K562 (cell line): ENCODE data around the gene CDH18. TPM values are rescaled to one million over a fixed set of nuclear protein-coding genes. Genes with fewer than 3 reads are reported as not detected.

Source experiments
- ATAC-seq: fragments of 200-7000 bp; cut with Tn5 transposase; 3 replicates; pipeline ENCODE4 v1.9.1; 2020; ENCODE audit warnings: moderate library complexity
- BruUV-seq: library from RNA; stranded (reverse); fragments of 400-500 nt; replicated peaks from 2 replicates; lab custom pipeline; 2021; lab: Mats Ljungman, UMichigan
- CTCF ChIA-PET: fragments of 300-600 bp; formaldehyde crosslinking; extraction: SDS; loops from one replicate; lab custom pipeline; 2021; ENCODE audit warnings: low intra/inter-chr PET ratio; lab: Yijun Ruan, JAX
- POLR2A ChIA-PET: fragments of 300-600, 350-650 bp; sonication (Branson Sonifier 250); formaldehyde crosslinking; extraction: SDS; loops from one replicate; lab custom pipeline; 2021; ENCODE audit warnings: antibody characterized with exemption, inconsistent platforms; lab: Yijun Ruan, JAX
- DNase-seq, 4 experiments: peaks; one replicate each; pipeline versions ENCODE4 v3.0.0 to v3.0.0-alpha.2; 2011 to 2018; ENCODE audit warnings: low spot score in 3 of 4, mixed read lengths in 3 of 4; ENCODE audit errors: extremely low read depth in 1 of 4
- FAIRE-seq: peaks from 2 replicates; lab custom pipeline; 2011; peaks lifted over from hg19 to GRCh38; lab: Jason Lieb, UNC
- H2AFZ ChIP-seq: 2 replicates; pipeline ENCODE4 v1.6.0; 2011; ENCODE audit warnings: low read depth, low read length, control low read depth, inconsistent platforms
- H3K27ac ChIP-seq: fragments of 200-600 bp; 3 replicates; pipeline ENCODE4 v1.8.0; 2011; ENCODE audit warnings: low read depth, mild to moderate bottlenecking, control low read depth, inconsistent platforms, low read length, moderate library complexity, mixed read lengths; ENCODE audit errors: extremely low read depth
- H3K27me3 ChIP-seq, 2 experiments: fragments of 300-600 bp in 1 of 2; 2 replicates in 1 of 2; 3 replicates in 1 of 2; pipeline versions ENCODE4 v1.6.0 to v1.8.0; 2011; ENCODE audit warnings: inconsistent platforms in 2 of 2, low read length in 2 of 2, mild to moderate bottlenecking in 1 of 2, mixed read lengths in 1 of 2, moderate library complexity in 1 of 2; ENCODE audit not compliant: control insufficient read depth in 2 of 2, insufficient read depth in 2 of 2
- H3K36me3 ChIP-seq: fragments of 300-600 bp; 3 replicates; pipeline ENCODE4 v1.8.0; 2011; ENCODE audit warnings: mild to moderate bottlenecking, low read length, inconsistent platforms; ENCODE audit not compliant: control insufficient read depth, insufficient read depth
- H3K4me1 ChIP-seq, 2 experiments: fragments of 200-600 bp in 1 of 2; replicated peaks in 1 of 2; 2 replicates in 1 of 2; 3 replicates in 1 of 2; pipeline versions ENCODE4 v1.5.1 to v1.8.0; 2011; ENCODE audit warnings: inconsistent platforms in 2 of 2, low read length in 2 of 2, mild to moderate bottlenecking in 1 of 2, mixed read lengths in 1 of 2, moderate library complexity in 1 of 2; ENCODE audit not compliant: control insufficient read depth in 2 of 2, insufficient read depth in 2 of 2
- H3K4me2 ChIP-seq: 2 replicates; pipeline ENCODE4 v1.6.1; 2011; ENCODE audit warnings: low read length, control low read depth, inconsistent platforms, mixed read lengths; ENCODE audit not compliant: insufficient read depth
- H3K4me3 ChIP-seq: fragments of 200-600 bp; sonication (generic), shearing (Covaris generic); 2 replicates; pipeline ENCODE4 v1.5.1; 2016; ENCODE audit warnings: control low read depth, inconsistent platforms
- H3K79me2 ChIP-seq: fragments of 200-600 bp; 3 replicates; pipeline ENCODE4 v1.8.0; 2011; ENCODE audit warnings: low read length, inconsistent platforms; ENCODE audit not compliant: control insufficient read depth, insufficient read depth
- H3K9ac ChIP-seq, 2 experiments: 2 replicates each; pipeline versions ENCODE4 v1.6.0 to v1.6.1; 2011; ENCODE audit warnings: low read depth in 2 of 2, low read length in 2 of 2, control low read depth in 1 of 2, inconsistent platforms in 1 of 2, mild to moderate bottlenecking in 1 of 2, mixed read lengths in 1 of 2; ENCODE audit not compliant: insufficient read depth in 1 of 2
- H3K9me1 ChIP-seq: one replicate; pipeline ENCODE4 v1.6.0; 2011; ENCODE audit warnings: inconsistent platforms, mild to moderate bottlenecking, low read length, moderate library complexity; ENCODE audit not compliant: control insufficient read depth, insufficient read depth
- H3K9me3 ChIP-seq: replicated peaks from 2 replicates; pipeline ENCODE4 v1.5.1; 2011; ENCODE audit warnings: low read depth, low read length, inconsistent platforms; ENCODE audit not compliant: control insufficient read depth, insufficient read depth
- H4K20me1 ChIP-seq: replicated peaks from 2 replicates; pipeline ENCODE4 v1.6.1; 2011; ENCODE audit warnings: low read length, inconsistent platforms, mixed read lengths; ENCODE audit not compliant: control insufficient read depth, insufficient read depth
- CCNT2 ChIP-seq: IDR thresholded peaks from 2 replicates; pipeline ENCODE4 v1.6.1; 2011; ENCODE audit warnings: borderline replicate concordance, low read depth, mild to moderate bottlenecking, moderate library complexity, mixed read lengths, low read length; ENCODE audit not compliant: insufficient read length; ENCODE audit errors: extremely low read depth
- CREB3L1 ChIP-seq: fragments of 450-650 bp; IDR thresholded peaks from 2 replicates; pipeline ENCODE4 v1.6.1; 2014; ENCODE audit warnings: low read depth, mild to moderate bottlenecking, moderate library complexity, borderline replicate concordance
- CREBBP ChIP-seq: IDR thresholded peaks from one replicate; pipeline ENCODE4 v1.6.1; 2012; ENCODE audit warnings: low read depth, mild to moderate bottlenecking, control low read depth, inconsistent platforms, low read length
- ELF4 ChIP-seq: fragments of 450-650 bp; formaldehyde crosslinking; IDR thresholded peaks from 2 replicates; pipeline ENCODE4 v1.4.0; 2022; ENCODE audit warnings: missing genetic modification characterization
- HES1 ChIP-seq: fragments of 450-650 bp; IDR thresholded peaks from 2 replicates; pipeline ENCODE4 v1.6.1; 2016; ENCODE audit warnings: low read depth, mild to moderate bottlenecking, moderate library complexity
- L3MBTL2 ChIP-seq: fragments of 450-650 bp; IDR thresholded peaks from 2 replicates; pipeline ENCODE4 v1.6.1; 2016; ENCODE audit warnings: mild to moderate bottlenecking, moderate library complexity
- NFYB ChIP-seq: IDR thresholded peaks from 2 replicates; pipeline ENCODE4 v1.6.1; 2011; ENCODE audit warnings: mild to moderate bottlenecking, moderate library complexity; ENCODE audit not compliant: insufficient read length; ENCODE audit errors: extremely low read depth
- PRMT5 ChIP-seq: sonication (generic); formaldehyde crosslinking; IDR thresholded peaks from 2 replicates; pipeline ENCODE4 v1.5.0; 2020; ENCODE audit warnings: missing genetic modification reagents
- PYGO2 ChIP-seq: fragments of 450-650 bp; IDR thresholded peaks from 2 replicates; pipeline ENCODE4 v1.6.1; 2016; ENCODE audit warnings: mild to moderate bottlenecking, missing genetic modification characterization, moderate library complexity, missing compliant biosample characterization
- ZBTB12 ChIP-seq: fragments of 250-450 bp; sonication (Bioruptor Pico); IDR thresholded peaks from 2 replicates; pipeline ENCODE4 v1.4.0; 2020
- ZNF124 ChIP-seq: sonication (generic); formaldehyde crosslinking; IDR thresholded peaks from 2 replicates; pipeline ENCODE4 v1.8.1; 2022; ENCODE audit warnings: missing genetic modification reagents
- ZNF512 ChIP-seq: IDR thresholded peaks from 2 replicates; pipeline ENCODE4 v1.6.1; 2016; ENCODE audit warnings: missing genetic modification characterization, missing compliant biosample characterization
- WGBS: fragments of 100-300 bp; shearing (Covaris generic); methylation state at CpG from one replicate; pipeline ENCODE4 v1.1.6; 2016; ENCODE audit warnings: low coverage, mixed read lengths; ENCODE audit not compliant: insufficient coverage; ENCODE audit errors: missing lambda C conversion rate; 5-methylcytosine and 5-hydroxymethylcytosine counted together
- in situ Hi-C: fragments of 300-500 bp; cut with MboI; formaldehyde crosslinking; loops from 4 replicates; pipeline ENCODE4 v1.15.0; 2018; ENCODE audit warnings: inconsistent platforms, mixed read lengths
- intact Hi-C: fragments of 100-400 bp; cut with micrococcal nuclease; formaldehyde crosslinking; loops from 2 replicates; pipeline ENCODE4 v1.14.2; 2022
- polyA plus RNA-seq, 8 experiments: library from polyadenylated mRNA; depleted of rRNA in 4 of 8; stranded (reverse) in 5 of 8; unstranded in 3 of 8; fragments of >200 nt; fragmentation: Nextera tagmentation in 2 of 8; fragmentation: Illumina TruSeq in 1 of 8; extraction: Ambion mirVana in 2 of 8; extraction: Trizol in 1 of 8; gene quantifications; 2 replicates each; pipeline versions ENCODE4 v1.2.1 to v1.2.3, GENCODE V29; 2011 to 2014; ENCODE audit warnings: inconsistent platforms in 1 of 8, missing spikeins in 1 of 8
- total RNA-seq, 7 experiments: library from RNA; depleted of rRNA in 6 of 7; stranded (reverse); fragments of >200 nt in 6 of 7; fragmentation: Illumina TruSeq in 2 of 7; extraction: Trizol in 2 of 7; gene quantifications; 2 replicates each; pipeline versions ENCODE4 v1.2.1 to v1.2.3, GENCODE V29; 2011 to 2021; ENCODE audit warnings: low replicate concordance in 1 of 7

Gene CDH18
- total and polyA plus RNA-seq, 9 of the 15 experiments (the other 6 are each of a cell fraction or from before 2014, with no cell fraction given), result 0.18 to 1.4 (median 0.31) TPM

GRCh38 chr5:19709403-19709802 lies 278.6 kb downstream of the CDH18 start:
- no peaks in the 10 kb centered on the region for H3K27me3 ChIP-seq
- TF ChIP-seq HES1, result no peak
- peak; percentile 59; the same call in 1 of the 2 replicates for TF ChIP-seq ZNF512 (tag)
- no peak overlapping the region for H3K4me3 ChIP-seq
- no peak overlapping the region for H3K27ac ChIP-seq
- no peaks in the 10 kb centered on the region for H3K9me1 ChIP-seq
- H4K20me1 ChIP-seq, result no peaks in the 10 kb centered on the region
- H3K79me2 ChIP-seq, result no peaks in the 10 kb centered on the region
- H3K9me3 ChIP-seq, result no peaks in the 10 kb centered on the region
- DNase-seq, result no peak
- no TSS peak for BruUV-seq
- ChIA-PET POLR2A (no interaction called here), CTCF (no interaction called here)
- 7% methylated on average over 2 of the region's 2 CpGs for WGBS
- H3K4me2 ChIP-seq, result no peak overlapping the region
- no peaks in the 10 kb centered on the region for H3K36me3 ChIP-seq
- intact Hi-C loops, result no loop called here
- ATAC-seq, result no peak
- in situ Hi-C loops, result no loop called here
- no peak overlapping the region for H3K9ac ChIP-seq
- FAIRE-seq, result no peak
- no peak overlapping the region for H2AFZ ChIP-seq
- no peaks in the 10 kb centered on the region for H3K4me1 ChIP-seq

- in situ Hi-C loops, result no loop called here
- no peak overlapping the region for H2AFZ ChIP-seq
- H4K20me1 ChIP-seq, result no peaks in the 10 kb centered on the region
- H3K4me1 ChIP-seq, result no peaks in the 10 kb centered on the region
- H3K27me3 ChIP-seq, result no peaks in the 10 kb centered on the region
- ChIA-PET CTCF (no interaction called here), POLR2A (no interaction called here)
- no peaks in the 10 kb centered on the region for H3K79me2 ChIP-seq
- intact Hi-C loops, result no loop called here
- H3K9ac ChIP-seq, result no peak overlapping the region
- no peak for FAIRE-seq
- no peak overlapping the region for H3K4me2 ChIP-seq
- WGBS, result 2% methylated on average over 4 of the region's 4 CpGs
- no peak for ATAC-seq
- H3K27ac ChIP-seq, result no peak overlapping the region
- DNase-seq, result no peak
- H3K9me3 ChIP-seq, result no peaks in the 10 kb centered on the region
- BruUV-seq, result no TSS peak
- no peaks in the 10 kb centered on the region for H3K36me3 ChIP-seq
- H3K9me1 ChIP-seq, result no peaks in the 10 kb centered on the region
- no peak overlapping the region for H3K4me3 ChIP-seq
- TF ChIP-seq NFYB (no peak), CREB3L1 (no peak), ZNF124 (CRISPR knock-in tag) (no peak), CREBBP (no peak), ZBTB12 (CRISPR knock-in tag) (no peak), PYGO2 (tag) (no peak), L3MBTL2 (no peak), PRMT5 (CRISPR knock-in tag) (no peak), ELF4 (CRISPR knock-in tag) (no peak), CCNT2 (no peak)
These were observed 281.2 kb downstream of the CDH18 start for GRCh38 chr5:19706776-19707175.
